ENCODE data around the gene ARMH3.

The ARMH3 gene

DNA sequence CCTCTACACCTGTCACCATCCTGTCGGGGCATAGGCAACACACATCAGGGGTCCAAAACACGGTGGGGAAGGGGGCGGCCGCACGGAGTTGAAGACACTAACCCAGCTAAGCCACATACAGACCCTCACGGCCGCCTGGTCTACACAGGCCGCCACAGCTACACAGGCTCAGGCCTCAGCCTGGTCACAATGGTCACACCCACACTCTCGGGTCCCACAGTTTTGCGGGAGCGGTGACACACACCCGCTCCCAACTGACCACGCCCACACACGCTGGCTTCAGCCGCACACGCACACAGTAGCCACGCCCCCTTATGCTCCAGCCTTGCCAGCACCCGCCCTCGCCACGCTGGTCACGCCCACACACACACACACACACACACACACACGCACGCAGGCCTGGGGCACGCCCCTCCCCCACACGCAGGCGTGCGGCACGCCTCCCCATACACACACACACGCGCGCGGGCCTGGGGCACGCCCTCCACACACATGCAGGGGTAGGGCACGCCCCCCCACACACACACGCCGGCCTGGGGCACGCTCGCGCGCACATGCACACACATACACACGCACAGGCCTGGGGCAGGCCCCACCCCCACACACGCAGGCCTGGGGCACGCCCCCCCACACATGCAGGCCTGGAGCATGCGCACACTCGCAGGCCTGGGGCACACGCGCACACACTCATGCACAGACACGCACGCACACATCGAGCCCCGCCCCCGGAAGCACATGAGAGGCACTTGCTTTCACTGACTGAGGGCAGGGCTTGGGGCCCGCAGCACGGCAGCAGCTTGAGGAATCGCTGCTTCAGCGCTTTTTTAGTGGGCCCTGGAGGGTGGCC lies 225.4 kb downstream of the ARMH3 start:
- DNase-seq (ENCODE audit: low read depth in 2 of 2) = peak; percentile 80 to 89

DNA sequence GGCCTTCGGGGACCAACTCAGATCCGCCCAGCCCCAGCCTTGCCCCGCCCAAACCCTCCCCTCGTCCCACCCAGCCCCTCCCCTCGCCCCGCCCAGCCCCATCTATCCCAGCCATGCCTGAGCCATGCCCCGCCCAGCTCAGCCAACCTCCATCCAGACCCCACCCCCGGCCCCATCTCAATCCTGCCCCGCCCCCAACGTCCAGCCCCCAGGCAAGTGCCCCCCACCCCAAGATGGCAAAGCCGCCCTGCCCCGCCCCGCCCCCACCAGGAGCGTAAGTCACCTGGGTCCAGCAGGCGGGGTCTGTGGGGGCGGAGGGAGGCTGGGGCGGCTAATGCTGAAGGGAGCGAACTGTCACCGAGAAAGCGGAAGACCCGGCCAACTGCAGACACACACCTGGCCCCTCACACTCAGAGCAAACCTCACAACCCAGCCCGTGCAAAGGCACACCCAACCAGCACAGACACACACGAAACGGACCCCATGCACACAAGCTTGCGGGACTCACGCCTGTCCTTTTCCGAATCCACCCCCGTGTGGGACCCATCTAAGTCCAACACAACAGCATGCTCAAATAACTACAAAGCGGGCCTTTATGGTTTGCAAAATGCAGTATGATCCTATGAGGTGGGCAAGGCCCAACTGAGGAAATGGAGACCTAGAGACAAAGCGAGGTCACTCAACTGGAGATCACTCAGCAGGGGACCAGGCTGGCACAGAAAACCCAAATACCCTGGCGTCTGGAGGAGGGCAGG lies 226.2 kb downstream of the ARMH3 start:
- DNase-seq (ENCODE audit: low read depth in 2 of 2) = peak in 1 of 2 donors; percentile 42

DNA sequence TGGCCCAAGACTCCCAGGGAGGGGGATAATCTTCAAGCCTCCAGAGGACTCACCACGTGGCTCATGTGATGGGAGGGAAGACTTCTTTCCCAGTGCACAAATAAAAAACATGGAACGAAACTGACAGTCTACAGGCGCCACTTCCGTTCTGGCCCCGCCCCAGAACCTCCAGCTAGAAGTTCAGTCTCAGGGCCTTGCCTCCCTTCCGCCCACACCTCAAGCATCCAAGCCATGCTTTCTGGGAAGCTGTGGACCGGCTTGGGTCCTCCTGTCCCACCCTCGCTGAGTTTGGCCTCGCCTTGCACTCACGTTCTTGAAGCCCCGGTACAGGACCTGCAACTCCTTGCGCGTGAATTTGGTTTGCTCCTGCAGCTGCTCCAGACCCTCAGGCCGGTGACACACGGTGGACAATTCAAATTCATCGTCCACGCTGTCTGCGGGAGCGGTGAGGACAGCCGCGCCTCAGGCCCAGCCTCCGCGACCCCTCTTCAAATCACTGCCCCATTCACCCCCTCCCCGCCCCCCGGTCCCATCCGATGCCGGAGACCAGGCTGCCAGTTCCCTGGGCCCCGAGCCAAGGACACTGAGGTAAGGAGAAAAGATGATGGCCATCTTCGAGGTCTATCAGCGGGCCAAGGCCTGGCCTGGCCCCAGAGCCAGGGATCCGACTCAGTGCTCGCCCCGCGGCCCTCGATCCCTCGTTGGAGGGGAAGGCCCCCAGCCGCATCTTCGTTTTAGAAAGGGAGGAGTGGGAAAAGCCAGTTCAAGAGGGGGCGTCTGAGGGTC lies 227.0 kb downstream of the ARMH3 start:
- DNase-seq (ENCODE audit: low read depth in 2 of 2) = no peak

DNA sequence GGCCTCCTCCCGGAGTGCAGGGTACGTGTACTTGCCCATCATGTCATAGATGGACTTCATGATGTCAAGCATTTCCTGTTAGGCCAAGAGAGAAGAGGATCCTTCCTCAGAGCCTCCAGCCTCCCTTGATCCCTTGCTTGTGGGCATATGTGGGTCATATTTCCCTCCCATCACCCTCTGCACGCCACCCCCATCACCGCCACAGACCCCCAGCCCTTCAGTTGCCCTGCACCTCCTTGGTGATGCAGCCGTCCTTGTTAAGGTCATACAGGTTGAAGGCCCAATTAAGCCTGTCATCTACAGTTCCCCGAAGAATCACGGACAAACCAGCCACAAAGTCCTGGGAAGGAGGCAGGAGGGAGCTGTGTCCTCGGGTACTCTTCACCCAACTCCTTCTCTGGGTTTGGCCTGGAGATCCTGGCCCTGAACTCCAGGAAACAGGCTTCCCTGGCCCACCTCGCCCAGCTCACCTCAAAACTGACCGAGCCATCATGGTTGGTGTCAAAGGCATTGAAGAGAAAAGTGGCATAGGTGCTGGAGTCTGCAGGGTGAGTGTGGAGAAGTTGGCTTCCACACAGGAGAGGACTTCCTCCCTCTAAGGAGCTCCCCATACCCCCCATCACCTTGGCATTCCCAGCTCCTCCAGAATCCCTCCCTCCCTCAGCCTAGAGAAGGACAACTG lies 227.9 kb downstream of the ARMH3 start:
- DNase-seq (ENCODE audit: low read depth in 2 of 2) = no peak

GRCh38 chr10:101826852-101827434 lies 229.0 kb downstream of the ARMH3 start:
- no peak for DNase-seq (ENCODE audit: low read depth in 2 of 2)

GRCh38 chr10:101824736-101825135 lies 231.2 kb downstream of the ARMH3 start:
- DNase-seq (ENCODE audit: low read depth in 2 of 2) = no peak

DNA sequence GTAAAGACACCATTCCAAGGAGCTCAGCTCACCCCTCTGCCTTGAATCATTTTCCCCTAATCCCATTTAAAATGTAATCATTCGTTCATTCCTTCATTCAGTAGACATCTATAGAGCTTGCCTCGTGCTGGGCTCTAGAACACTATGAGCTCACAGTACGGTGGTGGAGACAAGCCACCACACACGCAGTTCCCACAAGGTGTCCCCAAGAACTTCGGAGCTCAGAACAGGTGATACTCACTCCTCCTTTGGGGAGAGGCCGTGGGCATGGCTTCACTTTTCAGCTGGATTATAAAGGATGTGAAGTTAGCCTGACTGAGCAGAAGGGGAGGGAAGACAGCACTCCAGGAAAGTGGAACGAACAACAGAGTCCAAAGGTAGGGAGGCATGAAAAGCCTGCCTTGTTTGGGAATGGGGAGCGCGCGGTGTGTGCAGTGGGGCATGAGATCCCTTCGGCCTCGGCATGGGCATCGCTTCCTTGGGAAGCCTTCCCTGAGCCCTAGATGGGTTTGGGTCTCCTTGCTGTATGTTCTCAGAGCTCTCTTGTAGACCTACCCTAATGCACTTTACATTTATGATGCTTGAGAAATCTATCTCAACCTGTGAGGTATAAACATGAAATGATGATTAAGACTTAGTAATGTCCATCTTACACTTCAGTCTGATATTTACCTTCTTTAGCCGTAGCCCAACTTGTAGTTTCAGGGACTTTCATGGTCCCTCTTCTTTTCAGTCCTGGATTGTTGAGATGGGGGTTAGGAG lies 236.9 kb downstream of the ARMH3 start:
- DNase-seq (ENCODE audit: low read depth in 2 of 2) = no peak

- peak; percentile 86 to 98 for DNase-seq (ENCODE audit: low read depth in 2 of 2)
These were observed 237.7 kb downstream of the ARMH3 start, which contains the start of gene OGA for GRCh38 chr10:101818119-101818871. OGA (minus strand) TSS chr10:101818444; CDS start chr10:101818022, 422 bp downstream.

GRCh38 chr10:101817337-101818118 lies 238.4 kb downstream of the ARMH3 start:
- DNase-seq (ENCODE audit: low read depth in 2 of 2) = no peak

GRCh38 chr10:101816913-101817336 lies 239.0 kb downstream of the ARMH3 start:
- DNase-seq (ENCODE audit: low read depth in 2 of 2) = no peak

DNA sequence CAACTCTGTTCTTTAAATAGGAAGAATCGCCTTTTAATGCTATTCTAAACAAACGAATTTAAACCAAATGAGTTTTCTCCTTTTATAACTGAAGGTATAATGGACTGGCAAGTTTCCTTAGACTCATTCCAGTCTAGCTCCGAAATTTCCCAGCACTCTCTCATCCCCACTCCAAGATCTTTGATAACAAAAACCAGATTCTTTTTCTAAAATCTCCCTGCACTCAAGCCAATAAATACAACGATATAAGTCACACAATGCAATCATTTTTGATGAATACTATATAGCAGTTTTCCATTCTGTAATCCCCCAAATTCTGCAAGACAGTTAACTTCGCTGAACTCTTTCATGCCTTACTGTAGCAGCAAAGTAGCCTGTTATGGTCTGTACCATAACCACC lies 239.6 kb downstream of the ARMH3 start:
- DNase-seq (ENCODE audit: low read depth in 2 of 2) = no peak

DNA sequence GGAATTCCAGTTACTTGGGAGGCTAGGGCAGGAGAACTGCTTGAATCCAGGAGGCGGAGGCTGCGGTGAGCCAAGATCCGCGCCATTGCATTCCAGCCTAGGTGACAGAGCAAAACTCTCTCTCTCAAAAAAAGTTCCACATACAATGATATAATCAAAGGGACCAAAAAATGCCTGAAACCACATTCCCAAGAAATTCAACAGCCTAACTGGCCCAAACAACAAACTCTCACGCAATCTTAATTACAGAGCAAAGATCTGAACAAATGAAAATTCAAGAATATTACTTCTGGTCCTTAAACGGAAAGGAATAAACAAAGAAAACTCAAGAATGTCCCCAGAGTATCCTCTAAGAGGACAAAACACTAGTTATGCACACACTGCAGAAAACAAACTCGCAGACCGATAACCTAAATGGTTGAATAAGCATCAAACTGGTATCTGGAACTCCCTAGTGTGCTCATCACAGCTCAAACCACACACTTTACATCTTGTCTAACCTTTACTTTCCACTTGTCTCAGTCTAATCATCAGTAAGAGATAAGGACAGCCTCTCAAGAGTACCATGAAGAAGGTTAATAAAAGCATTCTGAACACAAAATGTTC lies 241.4 kb downstream of the ARMH3 start:
- DNase-seq (ENCODE audit: low read depth in 2 of 2) = no peak

- DNase-seq (ENCODE audit: low read depth in 2 of 2) = no peak
These were observed 243.4 kb downstream of the ARMH3 start for GRCh38 chr10:101812606-101813005.

GRCh38 chr10:101807158-101807557 lies 248.8 kb downstream of the ARMH3 start:
- DNase-seq (ENCODE audit: low read depth in 2 of 2) = no peak

- no peak for DNase-seq (ENCODE audit: low read depth in 2 of 2)
These were observed 252.5 kb downstream of the ARMH3 start for GRCh38 chr10:101803511-101803910.

DNA sequence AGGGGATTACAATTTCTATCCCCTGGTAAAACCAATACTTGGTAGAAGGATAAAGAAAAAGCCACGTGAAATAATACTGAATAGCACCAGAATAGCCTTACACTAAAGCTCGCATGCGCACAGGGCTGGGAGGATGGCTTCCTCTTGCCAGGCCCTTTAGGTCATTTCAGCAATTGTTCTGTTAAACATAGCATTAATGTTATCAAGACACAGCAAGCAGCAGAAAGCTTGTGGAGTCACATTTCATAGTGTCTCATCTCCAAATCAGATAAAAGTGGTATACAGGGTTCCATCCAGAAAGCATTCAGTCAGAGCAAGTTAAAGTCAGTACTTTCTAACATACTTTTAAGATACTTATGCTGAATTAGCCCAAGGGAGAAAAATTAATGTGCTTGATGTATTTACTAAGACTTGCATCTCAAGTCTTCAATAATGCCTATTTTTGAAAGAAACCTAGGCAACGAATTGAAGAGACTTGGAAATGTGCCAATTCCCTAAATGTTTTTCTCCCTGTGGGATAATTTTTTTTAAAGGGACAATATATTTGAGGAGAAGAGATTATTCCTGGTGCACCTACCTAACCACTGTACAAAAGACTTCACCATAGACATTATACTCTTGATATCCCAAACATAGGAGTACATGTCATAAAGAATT lies 258.4 kb downstream of the ARMH3 start:
- DNase-seq (ENCODE audit: low read depth in 2 of 2) = no peak
